Testis (tissue), 3 donors: ENCODE measurements around the gene CKAP5. TPM values are rescaled to one million over a fixed set of nuclear protein-coding genes. Genes with fewer than 3 reads are reported as not detected.
"Not testable (repeated sequence)": the region's sequence is repeated elsewhere in the genome, so short reads cannot be mapped to it uniquely, and the experiment has no call there.

Experiments used
- DNase-seq: peaks from one replicate; pipeline ENCODE4 v3.0.0-alpha.2; 2019
- H3K27ac ChIP-seq, 2 donors: fragments of 200-600 bp; sonication (generic); one replicate each; pipeline ENCODE4 v1.5.1; 2019
- H3K27me3 ChIP-seq: fragments of 200-600 bp; sonication (generic); one replicate; pipeline ENCODE4 v1.5.1; 2019
- H3K36me3 ChIP-seq: fragments of 200-600 bp; sonication (generic); one replicate; pipeline ENCODE4 v1.5.1; 2017; ENCODE audit warnings: low read depth; ENCODE audit errors: missing control alignments
- H3K4me1 ChIP-seq: fragments of 200-600 bp; sonication (generic); one replicate; pipeline ENCODE4 v1.5.1; 2019
- H3K4me3 ChIP-seq, 2 donors: fragments of 200-600 bp; sonication (generic); one replicate each; pipeline ENCODE4 v1.5.1; 2017 to 2019
- H3K9me3 ChIP-seq: fragments of 200-600 bp; sonication (generic); one replicate; pipeline ENCODE4 v1.5.1; 2017
- POLR2A ChIP-seq: fragments of 450-650 bp; IDR thresholded peaks from one replicate; pipeline ENCODE4 v1.6.1; 2017; ENCODE audit warnings: antibody characterized with exemption, mild to moderate bottlenecking, moderate library complexity
- WGBS, 2 donors: methylation state at CpG; one replicate each; pipeline ENCODE4 v1.1.5; 2018; 5-methylcytosine and 5-hydroxymethylcytosine counted together
- intact Hi-C: fragments of 100-400 bp; cut with DNase I; formaldehyde crosslinking; loops from one replicate; pipeline ENCODE4 v1.15.1; 2023; ENCODE audit warnings: low total_unique reads
- polyA plus RNA-seq: library from polyadenylated mRNA; stranded (reverse); fragments of 350-450 nt; fragmentation: Illumina TruSeq; extraction: RNeasy Lipid Tissue Mini Kit (QIAGEN cat#74804); gene quantifications from one replicate; pipeline ENCODE4 v1.2.3, GENCODE V29; 2014; ENCODE audit warnings: low read depth, low replicate concordance; ENCODE audit not compliant: insufficient read depth
- total RNA-seq, 2 donors: library from RNA; depleted of rRNA; stranded (reverse); fragments of >200 nt; gene quantifications; one replicate each; pipeline ENCODE4 v1.2.3, GENCODE V29; 2016
- TF ChIP-seq, protein P1 (sequence below), 3 experiments: fragments of 450-650 bp in 2 of 3; fragments of 200-600 bp in 1 of 3; sonication (generic) in 1 of 3; IDR thresholded peaks; one replicate each; pipeline ENCODE4 v1.5.1; 2016 to 2019; ENCODE audit warnings: antibody characterized with exemption in 3 of 3, mild to moderate bottlenecking in 2 of 3, moderate library complexity in 1 of 3

CKAP5 gene
- total and polyA plus RNA-seq, 3 donors from 2014 or later: 92.3 to 118 (median 106) TPM

DNA sequence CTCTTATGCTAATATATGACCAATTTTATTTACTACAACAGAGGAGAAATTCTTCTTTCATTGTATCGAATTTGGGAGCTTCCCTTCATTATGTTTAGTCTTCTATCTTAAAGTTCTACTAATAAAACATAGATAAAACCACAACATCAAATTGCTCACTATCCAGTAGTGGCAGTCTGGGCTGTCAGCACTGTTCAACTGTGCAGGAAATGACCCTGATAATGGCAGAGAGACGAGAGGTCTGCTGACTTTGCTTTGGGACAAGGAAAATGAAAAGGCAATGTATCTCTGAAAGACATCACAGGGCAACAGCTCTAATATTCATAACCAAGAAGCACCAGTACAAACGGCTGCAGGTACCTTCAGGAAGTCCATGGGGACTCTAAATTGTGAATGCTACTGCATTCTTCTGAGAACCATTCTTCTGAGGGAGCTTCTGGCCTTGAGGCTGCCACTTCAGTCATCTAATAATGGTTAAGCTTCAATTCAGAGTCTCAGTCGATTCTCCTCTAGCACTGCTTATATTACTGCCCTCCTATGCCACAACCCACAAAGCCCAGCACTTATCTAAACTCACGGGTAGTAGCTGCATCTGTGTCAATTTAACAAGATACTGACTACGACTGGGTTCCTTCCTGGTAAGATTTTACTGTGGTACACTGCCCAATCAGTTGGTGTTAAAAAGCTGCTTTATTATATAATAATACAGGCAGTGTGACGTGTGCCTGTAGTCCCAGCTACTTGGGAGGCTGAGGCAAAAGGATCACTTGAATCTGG is 44.2 kb downstream of the CKAP5 start:
- Histone ChIP-seq H3K9me3 (no peaks in the 10 kb centered on the region), H3K36me3 (no peaks in the 10 kb centered on the region), H3K27me3 (no peaks in the 10 kb centered on the region), H3K4me3 (no peak overlapping the region), H3K4me1 (no peaks in the 10 kb centered on the region), H3K27ac (no peak overlapping the region)
- 66 to 77% methylated on average over 7 of the region's 7 CpGs for WGBS, 2 donors
- TF ChIP-seq POLR2A: no peak
- TF ChIP-seq, protein P1, sequence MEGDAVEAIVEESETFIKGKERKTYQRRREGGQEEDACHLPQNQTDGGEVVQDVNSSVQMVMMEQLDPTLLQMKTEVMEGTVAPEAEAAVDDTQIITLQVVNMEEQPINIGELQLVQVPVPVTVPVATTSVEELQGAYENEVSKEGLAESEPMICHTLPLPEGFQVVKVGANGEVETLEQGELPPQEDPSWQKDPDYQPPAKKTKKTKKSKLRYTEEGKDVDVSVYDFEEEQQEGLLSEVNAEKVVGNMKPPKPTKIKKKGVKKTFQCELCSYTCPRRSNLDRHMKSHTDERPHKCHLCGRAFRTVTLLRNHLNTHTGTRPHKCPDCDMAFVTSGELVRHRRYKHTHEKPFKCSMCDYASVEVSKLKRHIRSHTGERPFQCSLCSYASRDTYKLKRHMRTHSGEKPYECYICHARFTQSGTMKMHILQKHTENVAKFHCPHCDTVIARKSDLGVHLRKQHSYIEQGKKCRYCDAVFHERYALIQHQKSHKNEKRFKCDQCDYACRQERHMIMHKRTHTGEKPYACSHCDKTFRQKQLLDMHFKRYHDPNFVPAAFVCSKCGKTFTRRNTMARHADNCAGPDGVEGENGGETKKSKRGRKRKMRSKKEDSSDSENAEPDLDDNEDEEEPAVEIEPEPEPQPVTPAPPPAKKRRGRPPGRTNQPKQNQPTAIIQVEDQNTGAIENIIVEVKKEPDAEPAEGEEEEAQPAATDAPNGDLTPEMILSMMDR (IDR thresholded peaks at IDR 0.05): no peak
- intact Hi-C loops: no loop called here
- no peak for DNase-seq

DNA sequence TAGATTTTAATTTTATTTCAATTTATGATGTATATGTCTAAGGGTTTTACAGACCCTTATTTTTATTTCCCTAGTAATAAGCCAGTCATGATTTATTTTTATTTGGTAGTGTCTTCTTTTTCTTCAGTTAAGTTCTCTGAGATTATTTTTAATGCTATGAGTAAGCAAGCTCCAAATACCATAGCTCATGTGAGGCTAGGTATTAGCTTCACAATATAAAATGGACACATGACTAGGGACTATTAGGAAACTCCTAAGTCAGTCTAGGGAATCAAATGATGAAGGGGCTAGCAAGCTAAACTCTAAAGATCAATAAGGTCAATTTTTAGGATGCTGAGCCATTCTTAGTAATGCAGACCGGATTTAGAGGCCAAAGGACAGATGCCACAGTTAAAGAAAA is 45.9 kb downstream of the CKAP5 start:
- no peak for DNase-seq
- Histone ChIP-seq H3K9me3 (no peaks in the 10 kb centered on the region), H3K4me1 (no peaks in the 10 kb centered on the region), H3K36me3 (no peaks in the 10 kb centered on the region), H3K27ac (no peak overlapping the region), H3K27me3 (no peaks in the 10 kb centered on the region), H3K4me3 (no peak overlapping the region)
- WGBS, 2 donors: 92 to 94% methylated on average over 1 of the region's 1 CpG
- TF ChIP-seq POLR2A: no peak
- TF ChIP-seq, protein P1 (IDR thresholded peaks at IDR 0.05): no peak
- intact Hi-C loops: no loop called here

DNA sequence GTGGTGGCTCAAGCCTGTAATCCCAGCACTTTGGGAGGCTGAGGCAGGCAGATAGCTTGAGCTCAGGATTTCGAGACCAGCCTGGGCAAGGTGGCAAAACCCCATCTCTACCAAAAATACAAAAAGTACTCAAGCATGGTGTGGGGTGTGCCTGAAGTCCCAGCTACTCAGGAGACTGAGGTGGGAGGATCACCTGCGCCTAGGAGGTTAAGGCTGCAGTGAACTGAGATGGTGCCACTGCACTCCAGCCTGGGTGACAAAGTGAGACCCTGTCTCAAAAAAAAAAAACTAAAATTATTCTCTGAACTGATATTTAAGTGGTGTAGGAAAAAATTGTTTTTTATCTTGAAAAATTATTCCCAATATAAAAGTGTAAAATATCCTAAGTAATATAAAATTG is 46.4 kb downstream of the CKAP5 start:
- H3K4me1 ChIP-seq, H3K9me3 ChIP-seq, H3K4me3 ChIP-seq, H3K27me3 ChIP-seq, H3K27ac ChIP-seq, intact Hi-C loops, DNase-seq, H3K36me3 ChIP-seq: not testable (repeated sequence)
- WGBS, 2 donors: 98 to 100% methylated on average over 2 of the region's 2 CpGs

DNA sequence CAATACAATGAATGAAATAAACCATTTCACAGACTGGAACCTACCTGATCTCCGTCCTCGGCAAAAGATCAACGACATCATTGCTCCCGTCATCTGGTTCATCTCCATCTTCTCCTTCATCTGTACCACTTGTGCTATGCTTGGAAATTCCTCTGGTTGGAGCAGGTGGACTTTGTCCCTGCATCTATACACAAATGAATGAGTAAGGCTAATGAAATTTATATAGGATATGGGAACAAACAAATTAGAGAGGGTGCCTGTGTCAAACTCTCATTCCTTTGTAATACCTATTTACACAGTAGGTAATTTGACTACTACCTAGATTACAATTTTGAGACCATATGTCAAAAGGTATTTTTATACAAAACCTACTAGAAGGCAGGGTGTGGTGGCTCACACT is 67.7 kb downstream of the CKAP5 start:
- no peaks in the 10 kb centered on the region for H3K36me3 ChIP-seq
- no peaks in the 10 kb centered on the region for H3K9me3 ChIP-seq
- peaks cover 4% of the 10 kb centered on the region for H3K4me1 ChIP-seq
- no peaks in the 10 kb centered on the region for H3K27me3 ChIP-seq
- no peak for DNase-seq
- 96 to 99% methylated on average over 4 of the region's 4 CpGs for WGBS, 2 donors
- no peak overlapping the region for H3K27ac ChIP-seq
- intact Hi-C loops: no loop called here
- TF ChIP-seq POLR2A: no peak
- TF ChIP-seq, protein P1 (IDR thresholded peaks at IDR 0.05): no peak
- H3K4me3 ChIP-seq: no peak overlapping the region

DNA sequence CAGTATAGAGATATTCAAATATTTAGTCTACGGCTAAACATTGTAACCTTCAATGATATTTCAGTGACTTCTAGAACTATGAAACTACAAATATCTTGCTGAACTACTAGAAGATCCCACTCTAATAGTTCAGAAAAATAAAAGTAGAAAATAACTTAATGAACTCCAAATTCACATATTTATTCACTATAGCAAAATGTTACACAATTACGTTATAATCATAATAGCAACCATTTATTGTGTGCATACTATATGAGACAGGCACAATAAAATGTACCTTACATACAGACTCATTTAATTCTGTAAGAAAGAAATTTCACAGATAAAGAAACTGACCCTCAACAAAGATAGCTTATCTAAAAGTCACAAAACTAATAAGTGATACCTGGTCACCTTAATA is 69.2 kb downstream of the CKAP5 start:
- no peaks in the 10 kb centered on the region for H3K36me3 ChIP-seq

More for the DNA sequence above, 69.2 kb downstream of the CKAP5 start:
- peaks cover 3% of the 10 kb centered on the region for H3K4me1 ChIP-seq
- no peaks in the 10 kb centered on the region for H3K9me3 ChIP-seq
- 94 to 99% methylated on average over 2 of the region's 2 CpGs for WGBS, 2 donors
- no peak for DNase-seq
- H3K27me3 ChIP-seq: no peaks in the 10 kb centered on the region
- H3K4me3 ChIP-seq: no peak overlapping the region
- TF ChIP-seq, protein P1 (IDR thresholded peaks at IDR 0.05): no peak
- TF ChIP-seq POLR2A: no peak
- intact Hi-C loops: no loop called here
- no peak overlapping the region for H3K27ac ChIP-seq
